ENCODE data around the gene TRAIP.
"Not testable (repeated sequence)": the region's sequence is repeated elsewhere in the genome, so short reads cannot be mapped to it uniquely, and the experiment has no call there.

Gene TRAIP

DNA sequence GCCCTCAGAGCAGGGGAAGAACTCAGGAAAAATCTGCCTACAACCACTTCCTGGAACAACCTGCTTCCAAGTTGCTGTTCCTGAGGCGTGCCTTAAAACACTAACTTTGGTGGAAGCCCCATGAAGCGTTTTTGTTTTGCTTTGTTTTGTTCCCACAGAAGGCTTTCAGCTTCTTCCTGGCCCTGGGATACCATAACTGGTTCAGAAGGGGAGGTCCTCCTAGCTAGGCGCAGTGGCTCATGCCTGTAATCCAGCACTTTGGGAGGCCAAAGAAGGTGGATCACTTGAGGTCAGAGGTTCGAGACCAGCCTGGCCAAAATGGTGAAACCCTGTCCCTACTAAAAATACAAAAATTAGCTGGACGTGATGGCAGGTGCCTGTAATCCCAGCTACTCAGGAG lies 68.8 kb downstream of the TRAIP start:
- no peak for DNase-seq

DNA sequence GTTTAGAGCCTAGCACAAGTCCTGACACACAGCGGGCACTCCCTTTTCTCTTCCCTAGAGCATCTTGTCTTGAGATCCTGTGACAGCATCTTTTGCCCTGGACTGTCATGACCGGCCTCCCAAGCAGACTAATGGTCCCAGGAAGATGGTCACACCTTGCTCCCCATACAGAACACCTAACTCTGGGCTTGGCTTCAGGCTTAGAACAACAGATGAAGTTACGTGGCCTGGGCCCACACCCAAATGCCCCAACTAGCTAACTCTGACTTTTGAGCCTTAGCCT lies 69.2 kb downstream of the TRAIP start:
- no peak for DNase-seq

DNA sequence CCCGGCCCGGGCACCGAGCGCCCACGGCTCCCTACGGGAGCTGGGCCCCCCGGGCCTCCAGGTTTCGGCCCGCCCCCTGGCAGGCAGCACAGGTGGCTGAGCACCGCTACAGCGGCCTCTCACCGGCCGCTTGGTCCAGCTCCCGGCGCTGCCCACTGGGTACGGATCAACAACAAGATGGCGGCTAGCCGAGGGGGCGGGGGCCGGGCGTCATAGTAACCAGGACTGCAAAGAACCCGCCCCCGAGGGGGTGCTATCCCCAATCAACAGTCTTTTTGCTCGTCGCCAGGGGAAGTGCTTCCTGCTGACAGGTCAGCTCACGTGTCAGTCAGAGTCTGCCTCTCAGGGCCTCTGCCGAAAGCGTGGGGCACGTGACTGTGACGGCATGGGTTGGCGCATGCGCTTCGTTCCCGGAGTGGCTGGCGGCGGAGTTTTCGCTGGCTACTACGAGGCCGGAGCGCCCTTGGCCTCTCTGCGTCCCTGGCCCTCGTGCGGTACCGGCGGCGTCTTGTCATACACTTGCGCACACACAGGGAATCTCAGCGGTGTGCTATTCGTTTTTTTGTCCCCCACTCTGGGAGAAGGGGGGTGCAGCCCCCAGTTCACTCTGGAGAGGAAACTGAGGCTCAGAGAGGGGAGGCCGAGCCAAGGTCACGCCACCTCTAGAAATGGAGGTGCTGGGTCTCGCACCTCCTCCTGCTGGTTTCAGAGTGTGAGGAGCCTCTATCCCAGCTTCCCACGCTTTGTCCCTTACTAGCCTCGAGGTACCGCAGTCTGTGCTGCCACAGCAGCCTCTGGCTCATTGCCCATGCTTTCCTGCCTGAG lies 69.8 kb downstream of the TRAIP start, which contains the start of gene IP6K1:
IP6K1 (minus strand) TSS at position 186 of the 825 bp plus-strand sequence. CDS start 38,502 bp downstream, outside the sequence.
- peak; percentile 100 for DNase-seq

DNA sequence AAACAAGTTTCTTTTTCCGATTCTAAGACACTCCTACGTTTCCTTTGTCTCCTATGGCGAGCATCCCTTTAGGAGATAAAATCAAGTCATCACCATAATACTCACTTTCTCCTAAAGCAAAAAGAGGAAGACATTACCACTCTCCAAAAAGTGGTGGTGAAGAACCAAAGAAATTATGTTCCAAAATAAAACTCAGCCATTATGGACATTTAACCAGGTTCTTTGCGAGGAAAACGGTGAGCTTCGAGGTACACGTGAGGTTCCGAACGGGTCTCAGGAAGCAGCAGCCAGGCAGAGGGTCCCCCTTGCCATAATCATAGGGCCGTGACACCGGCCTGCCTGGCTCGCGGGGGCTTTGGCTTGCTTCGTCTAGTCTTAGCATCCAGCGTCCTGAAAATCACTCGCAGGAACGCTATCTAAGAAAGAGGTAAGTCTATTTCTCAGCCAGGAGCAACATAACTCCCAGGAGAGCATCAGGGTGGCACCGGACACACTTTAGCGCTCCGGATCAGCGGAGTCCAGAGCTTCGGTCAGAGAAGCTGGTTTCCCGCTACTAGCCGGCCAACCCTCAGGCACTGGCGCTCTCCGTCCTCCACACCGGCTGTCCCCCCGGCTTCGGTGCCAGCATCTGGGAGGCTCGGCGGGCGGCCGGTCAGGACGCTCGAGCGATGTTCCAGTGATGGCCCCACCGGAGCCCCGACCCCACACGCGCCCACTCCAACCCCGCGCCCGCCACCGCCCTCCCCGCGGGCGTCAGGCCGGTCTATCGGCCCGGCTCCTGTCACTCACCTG lies 70.6 kb downstream of the TRAIP start:
- DNase-seq = peak; percentile 45

DNA sequence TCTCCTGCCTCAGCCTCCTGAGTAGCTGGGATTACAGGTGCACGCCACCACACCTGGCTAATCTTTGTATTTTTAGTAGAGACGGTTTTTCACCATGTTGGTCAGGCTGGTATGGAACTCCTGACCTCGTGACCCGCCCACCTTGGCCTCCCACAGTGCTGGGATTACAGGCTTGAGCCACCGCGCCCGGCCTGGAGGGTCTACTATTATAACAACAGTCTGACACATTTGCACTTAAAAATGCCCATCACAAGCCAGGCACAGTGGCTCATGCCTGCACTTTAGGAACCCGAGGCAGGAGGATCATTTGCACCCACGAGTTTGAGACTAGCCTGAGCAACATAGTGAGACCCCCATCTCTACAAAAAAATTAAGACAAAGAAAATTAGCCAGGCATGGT lies 74.1 kb downstream of the TRAIP start:
- DNase-seq = not testable (repeated sequence)

DNA sequence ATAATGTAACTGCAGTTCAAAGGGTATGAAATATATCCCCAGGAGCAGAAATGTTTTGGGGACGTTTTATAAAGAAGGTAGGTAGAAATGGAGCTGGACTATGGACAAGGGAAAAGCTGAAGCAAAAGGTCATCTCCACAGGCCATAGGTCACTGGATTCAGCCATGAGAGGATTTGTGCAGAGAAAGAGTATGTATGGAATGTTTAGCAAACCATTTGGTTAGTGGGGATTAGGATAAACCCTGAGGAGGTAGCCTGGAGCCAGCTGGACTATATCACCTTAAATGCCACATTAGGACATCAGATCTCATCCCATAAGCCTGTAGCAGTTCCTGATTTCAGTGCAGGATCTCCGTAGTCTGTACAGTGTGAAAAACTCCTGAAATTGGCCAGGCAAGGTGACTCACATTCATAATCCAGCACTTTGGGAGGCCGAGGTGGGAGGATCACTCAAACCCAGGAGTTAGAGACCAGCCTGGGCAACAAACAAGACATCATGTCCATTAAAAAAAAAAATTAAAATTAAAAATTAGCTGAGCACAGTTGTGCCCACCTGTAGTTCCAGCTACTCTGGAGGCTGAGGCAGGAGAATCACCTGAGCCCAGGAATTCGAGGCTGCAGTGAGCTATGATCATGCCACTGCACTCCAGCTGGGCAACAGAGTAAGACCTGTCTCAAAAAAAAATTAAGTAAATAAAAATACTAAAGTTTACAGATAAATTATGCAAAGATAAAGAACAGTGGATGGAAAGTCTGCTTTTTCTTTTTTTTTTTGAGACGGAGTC lies 74.8 kb downstream of the TRAIP start:
- DNase-seq = no peak

DNA sequence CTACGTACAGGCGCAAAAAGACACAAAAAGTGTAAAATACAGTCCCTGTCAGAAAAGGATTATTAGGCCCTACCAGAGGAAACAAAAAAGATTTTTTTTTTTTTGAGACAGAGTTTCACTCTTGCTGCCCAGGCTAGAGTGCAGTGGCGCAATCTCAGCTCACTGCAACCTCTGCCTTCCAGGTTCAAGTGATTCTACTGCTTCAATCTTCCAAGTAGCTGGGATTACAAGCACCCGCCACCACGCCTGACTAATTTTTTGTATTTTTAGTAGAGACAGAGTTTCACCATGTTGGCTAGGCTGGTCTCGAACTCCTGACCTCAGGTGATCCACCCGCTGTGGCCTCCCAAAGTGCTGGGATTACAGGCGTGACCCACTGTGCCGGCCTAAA lies 75.4 kb downstream of the TRAIP start:
- DNase-seq = not testable (repeated sequence)

DNA sequence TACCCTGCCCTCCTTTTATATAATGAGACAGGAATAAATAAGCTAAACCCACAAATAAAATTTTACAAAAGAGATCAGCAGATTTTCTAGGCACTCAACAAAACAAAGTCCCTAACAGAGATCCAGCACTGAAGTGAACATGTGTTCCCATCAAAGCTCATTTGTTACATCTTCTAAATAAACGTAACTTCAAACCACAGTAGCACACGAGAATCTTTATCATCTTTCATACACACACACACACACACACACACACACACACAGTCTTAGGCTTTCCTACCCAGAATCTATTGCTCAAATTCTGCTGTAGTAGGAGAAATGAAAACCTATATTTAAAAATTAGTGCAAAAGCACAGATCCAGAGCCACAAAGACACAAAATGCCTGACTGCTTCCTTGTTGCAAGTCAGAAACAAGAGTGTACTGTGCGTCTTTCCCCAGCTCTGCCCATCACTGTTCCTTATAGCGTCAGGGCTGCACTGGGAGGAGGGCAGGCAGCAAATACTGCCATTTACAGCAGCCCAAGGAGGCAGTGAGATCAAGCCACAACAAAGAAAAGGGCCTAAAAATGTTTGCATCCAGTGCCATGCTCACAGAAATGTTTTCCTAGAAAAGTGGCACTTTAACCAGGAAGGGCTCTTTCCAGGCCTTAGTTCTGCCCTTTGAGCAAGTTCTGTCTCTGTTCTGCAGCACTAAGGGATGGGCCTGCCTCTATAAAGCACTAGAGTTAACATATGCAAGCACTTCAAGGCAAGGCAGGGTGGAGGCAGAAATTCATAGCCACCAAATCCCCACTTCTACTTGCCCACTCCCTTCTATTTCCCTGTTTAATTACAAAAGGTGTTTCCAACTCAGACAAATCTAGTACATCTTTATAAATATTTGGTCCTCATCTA lies 76.0 kb downstream of the TRAIP start:
- no peak for DNase-seq

DNA sequence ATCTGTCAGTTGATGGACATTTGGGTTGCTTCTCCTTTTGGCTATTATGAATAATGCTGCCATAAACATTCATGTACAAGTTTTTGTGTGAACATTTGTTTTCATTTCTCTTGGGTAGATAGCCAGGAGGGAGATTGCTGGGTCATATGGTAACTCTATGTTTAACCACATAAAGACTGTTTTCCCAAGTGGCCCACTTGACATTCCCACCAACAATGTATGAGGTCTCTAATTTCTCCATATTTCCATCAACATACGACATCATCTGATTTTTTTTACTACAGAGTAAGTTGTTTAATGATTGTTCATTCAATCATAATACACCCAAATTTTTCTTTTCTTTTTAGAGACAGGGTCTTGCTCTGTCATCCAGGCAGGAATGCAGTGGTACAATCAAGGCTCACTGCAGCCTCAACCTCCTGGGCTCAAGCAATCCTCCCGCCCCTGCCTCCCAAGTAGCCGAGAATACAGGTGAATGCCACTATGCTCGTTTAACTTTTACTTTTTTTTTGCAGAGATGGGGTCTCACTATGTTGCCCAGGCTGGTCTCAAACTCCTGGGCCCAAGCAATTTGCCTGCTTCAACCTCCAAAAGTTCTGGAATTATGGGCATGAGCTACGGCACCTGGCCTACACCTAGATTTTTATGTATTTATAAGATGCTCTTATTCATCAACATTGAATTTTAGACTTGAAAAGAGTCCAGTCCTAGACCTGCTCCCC lies 76.8 kb downstream of the TRAIP start:
- DNase-seq = no peak

Measured in CD4-positive, alpha-beta T cell treated with Interleukin-17A for 1 hour (primary cell).